A673 (cell line): ENCODE results near the gene MEOX1. TPM values are rescaled to one million over a fixed set of nuclear protein-coding genes. Genes with fewer than 3 reads are reported as not detected.

ENCODE experiments used
- BruUV-seq: library from RNA; stranded (reverse); fragments of 400-500 nt; replicated peaks from 2 replicates; lab custom pipeline; 2021; lab: Mats Ljungman, UMichigan
- CTCF ChIA-PET: fragments of 300-600 bp; sonication (Branson Sonifier 250); formaldehyde crosslinking; loops from one replicate; lab custom pipeline; 2022; ENCODE audit warnings: antibody characterized with exemption; lab: Charles Lee
- POLR2A ChIA-PET: fragments of 300-600 bp; sonication (Branson Sonifier 250); formaldehyde crosslinking; loops from one replicate; lab custom pipeline; 2022; ENCODE audit warnings: antibody characterized with exemption; ENCODE audit not compliant: low non-redundant PET; lab: Charles Lee
- DNase-seq: peaks from one replicate; pipeline ENCODE4 v3.0.0-alpha.2; 2015; ENCODE audit warnings: low spot score
- H3K27ac ChIP-seq: fragments of 200-600 bp; sonication (generic); 2 replicates; pipeline ENCODE4 v1.5.1; 2016; ENCODE audit warnings: mixed run types, low read depth, mild to moderate bottlenecking, mixed read lengths, antibody characterized with exemption, low read length; ENCODE audit not compliant: poor library complexity, severe bottlenecking
- H3K27me3 ChIP-seq: fragments of 200-600 bp; sonication (generic); replicated peaks from 2 replicates; pipeline ENCODE4 v1.6.1; 2017; ENCODE audit warnings: mixed run types, low read depth, mild to moderate bottlenecking, mixed read lengths, antibody characterized with exemption, low read length; ENCODE audit not compliant: insufficient read depth, poor library complexity
- H3K36me3 ChIP-seq: fragments of 200-600 bp; sonication (generic); 2 replicates; pipeline ENCODE4 v1.6.1; 2016; ENCODE audit warnings: mixed run types, mild to moderate bottlenecking, mixed read lengths, antibody characterized with exemption, low read length; ENCODE audit not compliant: insufficient read depth, poor library complexity, severe bottlenecking
- H3K4me1 ChIP-seq: fragments of 200-600 bp; sonication (generic); 2 replicates; pipeline ENCODE4 v1.6.1; 2017; ENCODE audit warnings: mixed run types, mild to moderate bottlenecking, mixed read lengths, antibody characterized with exemption, low read length; ENCODE audit not compliant: insufficient read depth, poor library complexity, severe bottlenecking
- H3K4me3 ChIP-seq: fragments of 200-600 bp; sonication (generic); 2 replicates; pipeline ENCODE4 v1.5.1; 2016; ENCODE audit warnings: low read depth, mixed run types, mild to moderate bottlenecking, mixed read lengths, low read length; ENCODE audit not compliant: poor library complexity, severe bottlenecking
- H3K9me3 ChIP-seq: fragments of 200-600 bp; sonication (generic); 2 replicates; pipeline ENCODE4 v1.6.1; 2016; ENCODE audit warnings: mixed run types, low read depth, mild to moderate bottlenecking, mixed read lengths, antibody characterized with exemption, low read length; ENCODE audit not compliant: poor library complexity, severe bottlenecking
- EZH2 ChIP-seq: fragments of 200-600 bp; sonication (generic); IDR thresholded peaks from 2 replicates; pipeline ENCODE4 v1.6.1; 2017; ENCODE audit warnings: borderline replicate concordance, low read depth, mild to moderate bottlenecking, mixed read lengths, antibody characterized with exemption, low read length; ENCODE audit not compliant: poor library complexity, severe bottlenecking
- intact Hi-C: fragments of 100-400 bp; cut with micrococcal nuclease; formaldehyde crosslinking; loops from one replicate; pipeline ENCODE4 v1.10.0; 2022; ENCODE audit not compliant: unreplicated experiment
- total RNA-seq: library from RNA; stranded (reverse); gene quantifications from 2 replicates; pipeline ENCODE4 v1.2.3, GENCODE V29; 2021
- TF ChIP-seq, protein P1 (sequence below): fragments of 300-800, 200-600 bp; sonication (generic); conservative IDR thresholded peaks from 2 replicates; pipeline ENCODE4 v1.5.1; 2017; ENCODE audit warnings: low read depth, mild to moderate bottlenecking, antibody characterized with exemption, low read length, moderate library complexity, mixed read lengths

The MEOX1 gene
- total RNA-seq, 1 experiment from 2014 or later = 0.82 TPM

DNA sequence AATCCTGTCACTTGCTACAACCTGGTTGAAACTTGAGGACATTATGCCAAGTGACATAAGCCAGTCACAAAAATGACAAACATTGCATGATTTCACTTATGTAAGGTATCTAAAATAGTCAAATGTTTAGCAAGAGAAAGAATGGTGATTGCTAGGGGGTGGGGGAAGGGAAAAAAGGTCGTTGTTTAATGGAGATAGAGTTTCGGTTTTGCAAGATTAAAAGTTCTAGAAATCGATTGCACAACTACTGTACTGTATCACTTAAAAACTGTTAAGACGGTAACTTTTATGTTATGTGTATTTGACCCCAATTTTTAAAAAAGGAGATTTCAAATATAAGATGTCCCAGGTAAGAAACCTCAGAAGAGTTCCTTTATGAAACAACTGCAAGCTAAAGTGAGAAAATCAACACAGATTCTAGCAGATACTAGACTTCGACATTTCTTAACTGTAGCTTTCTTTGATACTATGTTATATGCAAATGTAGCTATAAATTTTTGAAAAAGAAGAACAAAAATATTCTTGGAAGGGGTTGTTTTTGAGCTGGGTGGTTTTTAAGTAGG lies 5.9 kb downstream of the MEOX1 start:
- H3K4me3 ChIP-seq = no peak overlapping the region
- TF ChIP-seq, protein P1, sequence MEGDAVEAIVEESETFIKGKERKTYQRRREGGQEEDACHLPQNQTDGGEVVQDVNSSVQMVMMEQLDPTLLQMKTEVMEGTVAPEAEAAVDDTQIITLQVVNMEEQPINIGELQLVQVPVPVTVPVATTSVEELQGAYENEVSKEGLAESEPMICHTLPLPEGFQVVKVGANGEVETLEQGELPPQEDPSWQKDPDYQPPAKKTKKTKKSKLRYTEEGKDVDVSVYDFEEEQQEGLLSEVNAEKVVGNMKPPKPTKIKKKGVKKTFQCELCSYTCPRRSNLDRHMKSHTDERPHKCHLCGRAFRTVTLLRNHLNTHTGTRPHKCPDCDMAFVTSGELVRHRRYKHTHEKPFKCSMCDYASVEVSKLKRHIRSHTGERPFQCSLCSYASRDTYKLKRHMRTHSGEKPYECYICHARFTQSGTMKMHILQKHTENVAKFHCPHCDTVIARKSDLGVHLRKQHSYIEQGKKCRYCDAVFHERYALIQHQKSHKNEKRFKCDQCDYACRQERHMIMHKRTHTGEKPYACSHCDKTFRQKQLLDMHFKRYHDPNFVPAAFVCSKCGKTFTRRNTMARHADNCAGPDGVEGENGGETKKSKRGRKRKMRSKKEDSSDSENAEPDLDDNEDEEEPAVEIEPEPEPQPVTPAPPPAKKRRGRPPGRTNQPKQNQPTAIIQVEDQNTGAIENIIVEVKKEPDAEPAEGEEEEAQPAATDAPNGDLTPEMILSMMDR = no peak
- TF ChIP-seq EZH2 = no peak
- H3K9me3 ChIP-seq = no peaks in the 10 kb centered on the region
- no peak for DNase-seq
- peaks cover 3% of the 10 kb centered on the region for H3K4me1 ChIP-seq
- no TSS peak for BruUV-seq
- POLR2A ChIA-PET = interaction anchor here (0.7 kb wide), 1 partner anchor 431 kb away, joined by 4 read pairs; no protein-coding TSS in a partner anchor
- no peaks in the 10 kb centered on the region for H3K27me3 ChIP-seq
- CTCF ChIA-PET = interaction anchor here (0.5 kb wide), 1 partner anchor 86 kb away, joined by 3 read pairs; no protein-coding TSS in a partner anchor
- intact Hi-C loops = no loop called here
- no peaks in the 10 kb centered on the region for H3K36me3 ChIP-seq
- H3K27ac ChIP-seq = no peak overlapping the region

DNA sequence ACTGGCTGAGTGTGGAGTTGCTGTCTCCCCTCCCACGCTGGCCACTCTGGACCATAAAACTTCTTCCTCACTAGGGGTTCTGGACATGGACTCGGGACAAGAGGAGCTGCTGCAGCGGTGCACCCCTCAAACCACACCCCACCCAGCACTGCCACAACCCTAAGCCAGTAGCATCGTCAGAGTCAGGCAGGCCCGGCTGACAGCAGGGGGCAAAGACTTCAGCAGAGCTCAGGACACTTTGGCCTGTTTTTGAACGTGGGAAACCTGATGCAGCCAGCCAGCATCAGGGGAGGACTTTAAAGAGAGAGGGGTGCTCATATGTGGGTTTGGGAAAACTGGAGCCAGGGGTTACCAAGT lies 9.6 kb downstream of the MEOX1 start:
- H3K4me1 ChIP-seq = no peaks in the 10 kb centered on the region
- H3K27me3 ChIP-seq = no peaks in the 10 kb centered on the region
- DNase-seq = no peak
- ChIA-PET POLR2A (no interaction called here), CTCF (no interaction called here)
- H3K9me3 ChIP-seq = no peaks in the 10 kb centered on the region
- intact Hi-C loops = no loop called here
- H3K27ac ChIP-seq = no peak overlapping the region
- no TSS peak for BruUV-seq
- H3K4me3 ChIP-seq = no peak overlapping the region
- TF ChIP-seq, protein P1 = no peak
- no peak for TF ChIP-seq EZH2
- H3K36me3 ChIP-seq = no peaks in the 10 kb centered on the region

DNA sequence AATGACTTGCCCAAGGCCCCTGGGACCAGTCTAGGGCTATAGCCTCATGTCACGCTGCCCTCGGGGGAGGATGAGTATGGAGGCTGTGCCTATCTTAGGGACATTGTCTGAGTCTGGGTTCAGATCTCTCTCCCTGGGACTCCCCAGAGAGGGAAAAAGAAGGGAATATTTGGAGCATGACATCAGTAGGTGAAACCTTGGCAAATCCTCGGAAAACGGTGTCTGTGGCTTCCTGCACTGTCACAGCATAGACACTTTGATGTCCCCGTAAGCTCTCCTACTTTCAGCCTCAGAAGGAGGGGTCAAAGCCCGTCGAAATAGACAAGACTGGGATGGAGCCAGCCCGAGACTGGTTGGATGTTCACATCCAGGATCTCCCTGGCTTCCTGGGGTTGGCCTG lies 11.3 kb downstream of the MEOX1 start:
- no peak for DNase-seq
- no peak for TF ChIP-seq EZH2
- TF ChIP-seq, protein P1 = no peak
- intact Hi-C loops = no loop called here
- POLR2A ChIA-PET = no interaction called here
- Histone ChIP-seq H3K27me3 (no peaks in the 10 kb centered on the region), H3K9me3 (no peaks in the 10 kb centered on the region), H3K36me3 (no peaks in the 10 kb centered on the region), H3K4me1 (no peaks in the 10 kb centered on the region), H3K27ac (no peak overlapping the region), H3K4me3 (no peak overlapping the region)
- CTCF ChIA-PET = no interaction called here
- BruUV-seq = no TSS peak
